ENCODE data around the gene ADGRA3. TPM values are rescaled to one million over a fixed set of nuclear protein-coding genes. Genes with fewer than 3 reads are reported as not detected.
A peak's percentile ranks its signal among the peaks of the same experiment; 100 is the strongest.

Gene ADGRA3
- total RNA-seq, 1 donor from 2014 or later = 76.0 TPM

GRCh38 chr4:22356987-22357596, 158.8 kb downstream of the ADGRA3 start:
- no peak for DNase-seq (ENCODE audit: low read depth, low spot score)
- peaks cover 18% of the 10 kb centered on the region for H3K36me3 Mint-ChIP-seq (ENCODE audit: low read depth)
- H3K27ac Mint-ChIP-seq (ENCODE audit: unreplicated experiment) = no peak overlapping the region
- peaks cover 15% of the 10 kb centered on the region for H3K9me3 Mint-ChIP-seq
- no peak overlapping the region for H3K4me3 Mint-ChIP-seq
- peak; percentile 49 for TF ChIP-seq CTCF (conservative IDR thresholded peaks at IDR 0.05)
- no peaks in the 10 kb centered on the region for H3K4me1 Mint-ChIP-seq
- no peaks in the 10 kb centered on the region for H3K27me3 Mint-ChIP-seq (ENCODE audit: low read depth)

GRCh38 chr4:22348410-22348809, 167.5 kb downstream of the ADGRA3 start:
- no peak for DNase-seq (ENCODE audit: low read depth, low spot score)
- H3K9me3 Mint-ChIP-seq = peaks cover 4% of the 10 kb centered on the region
- no peak for TF ChIP-seq CTCF (conservative IDR thresholded peaks at IDR 0.05)
- H3K36me3 Mint-ChIP-seq (ENCODE audit: low read depth) = peaks cover 8% of the 10 kb centered on the region
- no peak overlapping the region for H3K4me3 Mint-ChIP-seq
- H3K27me3 Mint-ChIP-seq (ENCODE audit: low read depth) = no peaks in the 10 kb centered on the region
- H3K27ac Mint-ChIP-seq (ENCODE audit: unreplicated experiment) = no peak overlapping the region
- H3K4me1 Mint-ChIP-seq = peaks cover 7% of the 10 kb centered on the region

GRCh38 chr4:22345678-22346077, 170.2 kb downstream of the ADGRA3 start:
- Mint-ChIP-seq H3K36me3 (ENCODE audit: low read depth) (peaks cover 20% of the 10 kb centered on the region), H3K27me3 (ENCODE audit: low read depth) (no peaks in the 10 kb centered on the region), H3K4me3 (no peak overlapping the region), H3K4me1 (peaks cover 7% of the 10 kb centered on the region), H3K27ac (ENCODE audit: unreplicated experiment) (no peak overlapping the region), H3K9me3 (peaks cover 6% of the 10 kb centered on the region)
- no peak for TF ChIP-seq CTCF (conservative IDR thresholded peaks at IDR 0.05)
- no peak for DNase-seq (ENCODE audit: low read depth, low spot score)

GRCh38 chr4:22345055-22345454, 170.8 kb downstream of the ADGRA3 start:
- no peak for DNase-seq (ENCODE audit: low read depth, low spot score)
- no peak for TF ChIP-seq CTCF (conservative IDR thresholded peaks at IDR 0.05)
- Mint-ChIP-seq H3K4me1 (peaks cover 7% of the 10 kb centered on the region), H3K9me3 (peaks cover 7% of the 10 kb centered on the region), H3K27me3 (ENCODE audit: low read depth) (no peaks in the 10 kb centered on the region), H3K36me3 (ENCODE audit: low read depth) (peaks cover 21% of the 10 kb centered on the region), H3K4me3 (no peak overlapping the region), H3K27ac (ENCODE audit: unreplicated experiment) (no peak overlapping the region)

GRCh38 chr4:22343606-22344005, 172.3 kb downstream of the ADGRA3 start:
- peaks cover 26% of the 10 kb centered on the region for H3K36me3 Mint-ChIP-seq (ENCODE audit: low read depth)

More at GRCh38 chr4:22343606-22344005, 172.3 kb downstream of the ADGRA3 start:
- Mint-ChIP-seq H3K9me3 (peaks cover 9% of the 10 kb centered on the region), H3K4me3 (no peak overlapping the region), H3K27me3 (ENCODE audit: low read depth) (no peaks in the 10 kb centered on the region), H3K4me1 (peaks cover 7% of the 10 kb centered on the region), H3K27ac (ENCODE audit: unreplicated experiment) (no peak overlapping the region)
- no peak for TF ChIP-seq CTCF (conservative IDR thresholded peaks at IDR 0.05)
- DNase-seq (ENCODE audit: low read depth, low spot score) = no peak

All from neural crest cell (in vitro differentiated cells).